ENCODE results near the gene SMIM29.
A peak's percentile ranks its signal among the peaks of the same experiment; 100 is the strongest.

The SMIM29 gene

GRCh38 chr6:34229877-34230276, 18.9 kb downstream of the SMIM29 start:
- Histone ChIP-seq H3K36me3 (ENCODE audit: control insufficient read depth, insufficient read depth, low read length) (no peaks in the 10 kb centered on the region), H3K27ac (no peak overlapping the region), H3K9me3 (ENCODE audit: control insufficient read depth, low read length) (no peaks in the 10 kb centered on the region), H3K79me2 (no peaks in the 10 kb centered on the region), H3K4me3 (ENCODE audit: low read depth, low read length) (no peak overlapping the region), H3K4me1 (peaks cover 8% of the 10 kb centered on the region), H3K4me2 (ENCODE audit: low read length) (no peak overlapping the region), H3K9ac (no peak overlapping the region), H2AFZ (no peak overlapping the region), H3K27me3 (ENCODE audit: control insufficient read depth, insufficient read depth, low read length) (no peaks in the 10 kb centered on the region)
- TF ChIP-seq CTCF (IDR thresholded peaks at IDR 0.05) = no peak

GRCh38 chr6:34227761-34228421, 20.9 kb downstream of the SMIM29 start:
- Histone ChIP-seq H3K4me3 (ENCODE audit: low read depth, low read length) (no peak overlapping the region), H3K4me1 (peaks cover 18% of the 10 kb centered on the region), H3K27me3 (ENCODE audit: control insufficient read depth, insufficient read depth, low read length) (no peaks in the 10 kb centered on the region), H3K36me3 (ENCODE audit: control insufficient read depth, insufficient read depth, low read length) (no peaks in the 10 kb centered on the region), H2AFZ (no peak overlapping the region), H3K79me2 (no peaks in the 10 kb centered on the region), H3K9me3 (ENCODE audit: control insufficient read depth, low read length) (no peaks in the 10 kb centered on the region), H3K9ac (no peak overlapping the region), H3K4me2 (ENCODE audit: low read length) (no peak overlapping the region), H3K27ac (no peak overlapping the region)
- TF ChIP-seq CTCF (IDR thresholded peaks at IDR 0.05) = no peak

- Histone ChIP-seq H3K9me3 (ENCODE audit: control insufficient read depth, low read length) (no peaks in the 10 kb centered on the region), H2AFZ (peak overlapping the region; percentile 53), H3K4me1 (peaks cover 18% of the 10 kb centered on the region), H3K36me3 (ENCODE audit: control insufficient read depth, insufficient read depth, low read length) (no peaks in the 10 kb centered on the region), H3K4me2 (ENCODE audit: low read length) (no peak overlapping the region), H3K27me3 (ENCODE audit: control insufficient read depth, insufficient read depth, low read length) (no peaks in the 10 kb centered on the region), H3K27ac (no peak overlapping the region), H3K79me2 (no peaks in the 10 kb centered on the region), H3K4me3 (ENCODE audit: low read depth, low read length) (no peak overlapping the region), H3K9ac (no peak overlapping the region)
- TF ChIP-seq CTCF (IDR thresholded peaks at IDR 0.05) = no peak
Observed at GRCh38 chr6:34226731-34227586, 21.8 kb downstream of the SMIM29 start.

GRCh38 chr6:34226066-34226465, 22.7 kb downstream of the SMIM29 start:
- Histone ChIP-seq H3K36me3 (ENCODE audit: control insufficient read depth, insufficient read depth, low read length) (no peaks in the 10 kb centered on the region), H3K79me2 (no peaks in the 10 kb centered on the region), H2AFZ (peak overlapping the region; percentile 53), H3K9ac (no peak overlapping the region), H3K27me3 (ENCODE audit: control insufficient read depth, insufficient read depth, low read length) (no peaks in the 10 kb centered on the region), H3K4me2 (ENCODE audit: low read length) (no peak overlapping the region), H3K27ac (peak overlapping the region; percentile 67), H3K4me3 (ENCODE audit: low read depth, low read length) (no peak overlapping the region), H3K9me3 (ENCODE audit: control insufficient read depth, low read length) (no peaks in the 10 kb centered on the region), H3K4me1 (peaks cover 18% of the 10 kb centered on the region)
- no peak for TF ChIP-seq CTCF (IDR thresholded peaks at IDR 0.05)
